Liver (tissue), 3 donors: ENCODE data around the gene RPS6KC1.

Experiments
- JUND ChIP-seq, 2 donors: IDR thresholded peaks; 2 replicates each; pipeline ENCODE4 v1.6.1; 2016; ENCODE audit warnings: antibody characterized with exemption in 2 of 2
- TF ChIP-seq, protein P1 (sequence below): fragments of 150-350 bp; IDR thresholded peaks from 2 replicates; pipeline ENCODE4 v1.5.1; 2017; ENCODE audit warnings: improper control_type of control experiment, low read depth, low read length; ENCODE audit not compliant: missing input control
- donor health status: healthy.
- donor health status: healthy.

DNA sequence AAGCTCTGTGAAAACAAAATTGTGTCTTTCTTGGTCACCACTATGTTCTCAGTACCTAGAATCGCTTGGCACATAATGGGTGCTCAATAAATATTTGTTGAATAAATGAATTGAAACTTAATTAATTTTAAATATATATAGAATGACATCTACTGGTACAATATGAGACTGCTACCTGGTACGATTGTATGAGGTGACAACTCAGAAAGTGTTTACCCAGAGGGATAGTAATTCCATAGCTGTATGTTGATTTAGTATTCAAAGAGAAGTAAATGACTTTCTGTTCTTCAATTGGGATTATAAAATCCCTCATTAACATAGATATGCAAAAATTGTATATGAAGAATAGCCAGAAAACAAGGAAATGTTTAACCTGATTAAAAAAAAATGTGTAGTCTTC, 128.7 kb downstream of the RPS6KC1 start:
- TF ChIP-seq, protein P1, sequence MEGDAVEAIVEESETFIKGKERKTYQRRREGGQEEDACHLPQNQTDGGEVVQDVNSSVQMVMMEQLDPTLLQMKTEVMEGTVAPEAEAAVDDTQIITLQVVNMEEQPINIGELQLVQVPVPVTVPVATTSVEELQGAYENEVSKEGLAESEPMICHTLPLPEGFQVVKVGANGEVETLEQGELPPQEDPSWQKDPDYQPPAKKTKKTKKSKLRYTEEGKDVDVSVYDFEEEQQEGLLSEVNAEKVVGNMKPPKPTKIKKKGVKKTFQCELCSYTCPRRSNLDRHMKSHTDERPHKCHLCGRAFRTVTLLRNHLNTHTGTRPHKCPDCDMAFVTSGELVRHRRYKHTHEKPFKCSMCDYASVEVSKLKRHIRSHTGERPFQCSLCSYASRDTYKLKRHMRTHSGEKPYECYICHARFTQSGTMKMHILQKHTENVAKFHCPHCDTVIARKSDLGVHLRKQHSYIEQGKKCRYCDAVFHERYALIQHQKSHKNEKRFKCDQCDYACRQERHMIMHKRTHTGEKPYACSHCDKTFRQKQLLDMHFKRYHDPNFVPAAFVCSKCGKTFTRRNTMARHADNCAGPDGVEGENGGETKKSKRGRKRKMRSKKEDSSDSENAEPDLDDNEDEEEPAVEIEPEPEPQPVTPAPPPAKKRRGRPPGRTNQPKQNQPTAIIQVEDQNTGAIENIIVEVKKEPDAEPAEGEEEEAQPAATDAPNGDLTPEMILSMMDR: no peak
- TF ChIP-seq JUND (IDR thresholded peaks at IDR 0.05): no peak
